Forelimb muscle (tissue), 1 donor: ENCODE measurements around the gene ATG2B. TPM values are rescaled to one million over a fixed set of nuclear protein-coding genes. Genes with fewer than 3 reads are reported as not detected.

Experiments used
- DNase-seq: peaks from one replicate; pipeline ENCODE4 v3.0.0-alpha.2; 2013; ENCODE audit warnings: low read depth
- polyA plus RNA-seq: library from polyadenylated mRNA; unstranded; fragments of 120-200 nt; gene quantifications from one replicate; pipeline ENCODE4 v1.2.1, GENCODE V29; 2013; ENCODE audit not compliant: insufficient read length

Gene ATG2B
- polyA plus RNA-seq, 1 donor: 16.9 TPM

GRCh38 chr14:96272777-96273473 lies 90.2 kb downstream of the ATG2B start:
- no peak for DNase-seq

- no peak for DNase-seq
Observed at GRCh38 chr14:96271421-96271762, 91.7 kb downstream of the ATG2B start.

- DNase-seq: no peak
Observed at GRCh38 chr14:96270565-96271420, 92.3 kb downstream of the ATG2B start.

- no peak for DNase-seq
Observed at GRCh38 chr14:96269359-96269710, 93.8 kb downstream of the ATG2B start.

GRCh38 chr14:96268431-96269358 lies 94.4 kb downstream of the ATG2B start:
- no peak for DNase-seq

- no peak for DNase-seq
Observed at GRCh38 chr14:96267916-96268315, 95.2 kb downstream of the ATG2B start.

GRCh38 chr14:96267336-96267735 lies 95.8 kb downstream of the ATG2B start:
- DNase-seq: peak; percentile 25

- DNase-seq: no peak
Observed at GRCh38 chr14:96265383-96266095, 97.6 kb downstream of the ATG2B start.

GRCh38 chr14:96264853-96265252 lies 98.3 kb downstream of the ATG2B start:
- DNase-seq: no peak

GRCh38 chr14:96264200-96264553 lies 99.0 kb downstream of the ATG2B start:
- DNase-seq: no peak

- DNase-seq: no peak
Observed at GRCh38 chr14:96263347-96264199, 99.6 kb downstream of the ATG2B start.

- DNase-seq: no peak
Observed at GRCh38 chr14:96261772-96262655, 101.1 kb downstream of the ATG2B start.

- DNase-seq: no peak
Observed at GRCh38 chr14:96261053-96261452, 102.1 kb downstream of the ATG2B start.

- DNase-seq: no peak
Observed at GRCh38 chr14:96260341-96260821, 102.8 kb downstream of the ATG2B start.

- no peak for DNase-seq
Observed at GRCh38 chr14:96257900-96258299, 105.2 kb downstream of the ATG2B start.

- no peak for DNase-seq
Observed at GRCh38 chr14:96257056-96257455, 106.1 kb downstream of the ATG2B start.

GRCh38 chr14:96256407-96256806 lies 106.7 kb downstream of the ATG2B start:
- no peak for DNase-seq

- DNase-seq: no peak
Observed at GRCh38 chr14:96255501-96256366, 107.4 kb downstream of the ATG2B start, which contains the start of gene BDKRB1. Gene BDKRB1 (plus strand): TSS chr14:96256210. CDS start chr14:96263683, 7,473 bp downstream.
